HEK293 (cell line): ENCODE results near the gene GNG12.

Experiments
- GLIS2 ChIP-seq: fragments of 450-650 bp; formaldehyde crosslinking; IDR thresholded peaks from 2 replicates; pipeline ENCODE4 v1.5.1; 2016; ENCODE audit warnings: missing biosample characterization, missing genetic modification characterization
- KLF16 ChIP-seq: fragments of 450-650 bp; formaldehyde crosslinking; IDR thresholded peaks from 2 replicates; pipeline ENCODE4 v1.5.1; 2017; ENCODE audit warnings: missing biosample characterization, missing genetic modification characterization
- MEIS1 ChIP-seq: sonication (generic); formaldehyde crosslinking; IDR thresholded peaks from 2 replicates; pipeline ENCODE4 v1.8.1; 2022; ENCODE audit warnings: missing genetic modification reagents, mild to moderate bottlenecking, borderline replicate concordance
- MZF1 ChIP-seq: fragments of 450-650 bp; formaldehyde crosslinking; IDR thresholded peaks from 2 replicates; pipeline ENCODE4 v1.5.1; 2017; ENCODE audit warnings: missing biosample characterization, missing genetic modification characterization, borderline replicate concordance
- ZFHX2 ChIP-seq: fragments of 450-650 bp; formaldehyde crosslinking; conservative IDR thresholded peaks from 2 replicates; pipeline ENCODE4 v1.5.1; 2016; ENCODE audit warnings: missing biosample characterization, missing genetic modification characterization
- ZFP37 ChIP-seq: fragments of 450-650 bp; formaldehyde crosslinking; IDR thresholded peaks from 2 replicates; pipeline ENCODE4 v1.5.1; 2016; ENCODE audit warnings: missing biosample characterization, missing genetic modification characterization
- ZNF10 ChIP-seq: fragments of 450-650 bp; formaldehyde crosslinking; IDR thresholded peaks from 2 replicates; pipeline ENCODE4 v1.5.1; 2017; ENCODE audit warnings: missing biosample characterization, missing genetic modification characterization
- ZNF148 ChIP-seq: fragments of 450-650 bp; formaldehyde crosslinking; IDR thresholded peaks from 2 replicates; pipeline ENCODE4 v1.5.0; 2017; ENCODE audit warnings: missing biosample characterization, missing genetic modification characterization, borderline replicate concordance
- ZNF174 ChIP-seq: fragments of 450-650 bp; formaldehyde crosslinking; IDR thresholded peaks from 2 replicates; pipeline ENCODE4 v1.5.0; 2017; ENCODE audit warnings: missing biosample characterization, mild to moderate bottlenecking, missing genetic modification characterization
- ZNF266 ChIP-seq: fragments of 450-650 bp; formaldehyde crosslinking; IDR thresholded peaks from 2 replicates; pipeline ENCODE4 v1.5.1; 2016; ENCODE audit warnings: missing biosample characterization, missing genetic modification characterization, low read depth
- ZNF302 ChIP-seq: fragments of 450-650 bp; formaldehyde crosslinking; IDR thresholded peaks from 2 replicates; pipeline ENCODE4 v1.5.1; 2016; ENCODE audit warnings: missing biosample characterization, missing genetic modification characterization, low read depth
- ZNF433 ChIP-seq: fragments of 450-650 bp; formaldehyde crosslinking; IDR thresholded peaks from 2 replicates; pipeline ENCODE4 v1.5.1; 2016; ENCODE audit warnings: missing biosample characterization, missing genetic modification characterization, low read depth
- ZNF501 ChIP-seq: fragments of 450-650 bp; formaldehyde crosslinking; IDR thresholded peaks from 2 replicates; pipeline ENCODE4 v1.5.1; 2016; ENCODE audit warnings: missing biosample characterization, missing genetic modification characterization
- ZNF555 ChIP-seq: fragments of 450-650 bp; formaldehyde crosslinking; conservative IDR thresholded peaks from 2 replicates; pipeline ENCODE4 v1.5.1; 2017; ENCODE audit warnings: missing biosample characterization, mild to moderate bottlenecking, missing genetic modification characterization, inconsistent platforms
- ZNF701 ChIP-seq: fragments of 450-650 bp; formaldehyde crosslinking; IDR thresholded peaks from 2 replicates; pipeline ENCODE4 v1.5.1; 2016; ENCODE audit warnings: missing biosample characterization, missing genetic modification characterization
- ZNF792 ChIP-seq: fragments of 450-650 bp; formaldehyde crosslinking; IDR thresholded peaks from 2 replicates; pipeline ENCODE4 v1.5.1; 2016; ENCODE audit warnings: missing biosample characterization, missing genetic modification characterization
- ZNF830 ChIP-seq: fragments of 450-650 bp; IDR thresholded peaks from 2 replicates; pipeline ENCODE4 v1.5.0; 2018; ENCODE audit warnings: missing biosample characterization, missing genetic modification characterization, low read depth, mild to moderate bottlenecking, moderate library complexity
- ZSCAN23 ChIP-seq: fragments of 450-650 bp; formaldehyde crosslinking; IDR thresholded peaks from 2 replicates; pipeline ENCODE4 v1.5.1; 2016; ENCODE audit warnings: missing biosample characterization, missing genetic modification characterization
- ZSCAN4 ChIP-seq: fragments of 450-650 bp; formaldehyde crosslinking; IDR thresholded peaks from 2 replicates; pipeline ENCODE4 v1.5.1; 2017; ENCODE audit warnings: missing biosample characterization, missing genetic modification characterization
- TF ChIP-seq, protein P1 (sequence below): fragments of 450-650 bp; formaldehyde crosslinking; IDR thresholded peaks from 2 replicates; pipeline ENCODE4 v1.5.1; 2017; ENCODE audit warnings: missing biosample characterization, missing genetic modification characterization
- TF ChIP-seq, protein P2 (sequence below): sonication (generic); formaldehyde crosslinking; IDR thresholded peaks from 2 replicates; pipeline ENCODE4 v1.8.1; 2022; ENCODE audit warnings: mild to moderate bottlenecking, moderate library complexity, missing genetic modification reagents
- TF ChIP-seq, protein P3 (sequence below): fragments of 450-650 bp; formaldehyde crosslinking; IDR thresholded peaks from 2 replicates; pipeline ENCODE4 v1.5.1; 2016; ENCODE audit warnings: missing biosample characterization, missing genetic modification characterization
- TF ChIP-seq, protein P4 (sequence below): fragments of 450-650 bp; formaldehyde crosslinking; IDR thresholded peaks from 2 replicates; pipeline ENCODE4 v1.5.1; 2016; ENCODE audit warnings: missing biosample characterization, missing genetic modification characterization

GNG12 gene

DNA sequence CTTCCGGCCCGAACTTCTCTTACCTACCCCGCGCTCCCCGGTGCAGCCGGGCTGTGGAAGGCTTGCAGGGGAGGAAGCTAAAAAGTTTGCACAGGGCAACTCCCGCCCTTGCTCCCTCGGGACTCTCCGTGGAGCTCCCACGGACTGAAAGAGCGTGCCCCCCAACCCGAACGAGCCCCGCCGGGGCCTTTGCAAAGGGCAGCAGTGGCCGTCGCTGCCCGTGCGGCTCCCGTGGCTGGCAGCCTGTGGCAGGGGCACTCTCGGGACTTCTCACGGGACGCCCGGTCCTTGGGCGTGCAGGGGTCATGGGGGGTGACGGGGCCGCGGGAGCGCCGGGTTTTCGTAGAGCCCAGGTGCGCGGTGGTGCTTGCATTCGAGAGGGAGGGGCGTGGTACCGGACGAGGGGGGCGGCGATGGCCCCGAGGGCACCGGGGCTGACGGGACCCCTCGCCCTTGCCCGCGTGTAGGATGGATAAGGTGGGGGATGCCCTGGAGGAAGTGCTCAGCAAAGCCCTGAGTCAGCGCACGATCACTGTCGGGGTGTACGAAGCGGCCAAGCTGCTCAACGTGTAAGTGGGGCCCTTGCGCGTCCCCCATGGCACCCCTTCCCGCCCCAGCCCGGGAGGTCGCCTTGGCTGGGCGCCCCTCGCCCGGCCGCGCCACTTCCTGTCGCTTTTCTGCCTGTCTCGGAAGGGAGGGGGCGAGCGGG, 147.6 kb downstream of the GNG12 start (continued):
- TF ChIP-seq, protein P1, sequence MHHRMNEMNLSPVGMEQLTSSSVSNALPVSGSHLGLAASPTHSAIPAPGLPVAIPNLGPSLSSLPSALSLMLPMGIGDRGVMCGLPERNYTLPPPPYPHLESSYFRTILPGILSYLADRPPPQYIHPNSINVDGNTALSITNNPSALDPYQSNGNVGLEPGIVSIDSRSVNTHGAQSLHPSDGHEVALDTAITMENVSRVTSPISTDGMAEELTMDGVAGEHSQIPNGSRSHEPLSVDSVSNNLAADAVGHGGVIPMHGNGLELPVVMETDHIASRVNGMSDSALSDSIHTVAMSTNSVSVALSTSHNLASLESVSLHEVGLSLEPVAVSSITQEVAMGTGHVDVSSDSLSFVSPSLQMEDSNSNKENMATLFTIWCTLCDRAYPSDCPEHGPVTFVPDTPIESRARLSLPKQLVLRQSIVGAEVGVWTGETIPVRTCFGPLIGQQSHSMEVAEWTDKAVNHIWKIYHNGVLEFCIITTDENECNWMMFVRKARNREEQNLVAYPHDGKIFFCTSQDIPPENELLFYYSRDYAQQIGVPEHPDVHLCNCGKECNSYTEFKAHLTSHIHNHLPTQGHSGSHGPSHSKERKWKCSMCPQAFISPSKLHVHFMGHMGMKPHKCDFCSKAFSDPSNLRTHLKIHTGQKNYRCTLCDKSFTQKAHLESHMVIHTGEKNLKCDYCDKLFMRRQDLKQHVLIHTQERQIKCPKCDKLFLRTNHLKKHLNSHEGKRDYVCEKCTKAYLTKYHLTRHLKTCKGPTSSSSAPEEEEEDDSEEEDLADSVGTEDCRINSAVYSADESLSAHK (tag by site-specific recombination) = no peak
- TF ChIP-seq, protein P2, sequence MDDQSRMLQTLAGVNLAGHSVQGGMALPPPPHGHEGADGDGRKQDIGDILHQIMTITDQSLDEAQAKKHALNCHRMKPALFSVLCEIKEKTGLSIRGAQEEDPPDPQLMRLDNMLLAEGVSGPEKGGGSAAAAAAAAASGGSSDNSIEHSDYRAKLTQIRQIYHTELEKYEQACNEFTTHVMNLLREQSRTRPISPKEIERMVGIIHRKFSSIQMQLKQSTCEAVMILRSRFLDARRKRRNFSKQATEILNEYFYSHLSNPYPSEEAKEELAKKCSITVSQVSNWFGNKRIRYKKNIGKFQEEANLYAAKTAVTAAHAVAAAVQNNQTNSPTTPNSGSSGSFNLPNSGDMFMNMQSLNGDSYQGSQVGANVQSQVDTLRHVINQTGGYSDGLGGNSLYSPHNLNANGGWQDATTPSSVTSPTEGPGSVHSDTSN = peak; percentile 12
- TF ChIP-seq ZNF701 (tag by site-specific recombination) = no peak
- TF ChIP-seq ZNF10 (tag by site-specific recombination) = no peak
- no peak for TF ChIP-seq ZNF302 (tag by site-specific recombination)
- TF ChIP-seq ZNF148 (tag by site-specific recombination) = no peak
- no peak for TF ChIP-seq MEIS1 (CRISPR knock-in tag)
- 0 out of 2 replicates have a peak, but pooled peaks have one; percentile 1 for TF ChIP-seq MZF1
- TF ChIP-seq ZSCAN23 (tag by site-specific recombination) = no peak
- TF ChIP-seq ZNF501 (tag by site-specific recombination) = no peak
- TF ChIP-seq, protein P3, sequence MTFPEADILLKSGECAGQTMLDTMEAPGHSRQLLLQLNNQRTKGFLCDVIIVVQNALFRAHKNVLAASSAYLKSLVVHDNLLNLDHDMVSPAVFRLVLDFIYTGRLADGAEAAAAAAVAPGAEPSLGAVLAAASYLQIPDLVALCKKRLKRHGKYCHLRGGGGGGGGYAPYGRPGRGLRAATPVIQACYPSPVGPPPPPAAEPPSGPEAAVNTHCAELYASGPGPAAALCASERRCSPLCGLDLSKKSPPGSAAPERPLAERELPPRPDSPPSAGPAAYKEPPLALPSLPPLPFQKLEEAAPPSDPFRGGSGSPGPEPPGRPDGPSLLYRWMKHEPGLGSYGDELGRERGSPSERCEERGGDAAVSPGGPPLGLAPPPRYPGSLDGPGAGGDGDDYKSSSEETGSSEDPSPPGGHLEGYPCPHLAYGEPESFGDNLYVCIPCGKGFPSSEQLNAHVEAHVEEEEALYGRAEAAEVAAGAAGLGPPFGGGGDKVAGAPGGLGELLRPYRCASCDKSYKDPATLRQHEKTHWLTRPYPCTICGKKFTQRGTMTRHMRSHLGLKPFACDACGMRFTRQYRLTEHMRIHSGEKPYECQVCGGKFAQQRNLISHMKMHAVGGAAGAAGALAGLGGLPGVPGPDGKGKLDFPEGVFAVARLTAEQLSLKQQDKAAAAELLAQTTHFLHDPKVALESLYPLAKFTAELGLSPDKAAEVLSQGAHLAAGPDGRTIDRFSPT (tag by site-specific recombination) = peak; percentile 78
- TF ChIP-seq, protein P4, sequence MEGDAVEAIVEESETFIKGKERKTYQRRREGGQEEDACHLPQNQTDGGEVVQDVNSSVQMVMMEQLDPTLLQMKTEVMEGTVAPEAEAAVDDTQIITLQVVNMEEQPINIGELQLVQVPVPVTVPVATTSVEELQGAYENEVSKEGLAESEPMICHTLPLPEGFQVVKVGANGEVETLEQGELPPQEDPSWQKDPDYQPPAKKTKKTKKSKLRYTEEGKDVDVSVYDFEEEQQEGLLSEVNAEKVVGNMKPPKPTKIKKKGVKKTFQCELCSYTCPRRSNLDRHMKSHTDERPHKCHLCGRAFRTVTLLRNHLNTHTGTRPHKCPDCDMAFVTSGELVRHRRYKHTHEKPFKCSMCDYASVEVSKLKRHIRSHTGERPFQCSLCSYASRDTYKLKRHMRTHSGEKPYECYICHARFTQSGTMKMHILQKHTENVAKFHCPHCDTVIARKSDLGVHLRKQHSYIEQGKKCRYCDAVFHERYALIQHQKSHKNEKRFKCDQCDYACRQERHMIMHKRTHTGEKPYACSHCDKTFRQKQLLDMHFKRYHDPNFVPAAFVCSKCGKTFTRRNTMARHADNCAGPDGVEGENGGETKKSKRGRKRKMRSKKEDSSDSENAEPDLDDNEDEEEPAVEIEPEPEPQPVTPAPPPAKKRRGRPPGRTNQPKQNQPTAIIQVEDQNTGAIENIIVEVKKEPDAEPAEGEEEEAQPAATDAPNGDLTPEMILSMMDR (tag by site-specific recombination) = 0 out of 2 replicates have a peak, but pooled peaks have one; percentile 3
- no peak for TF ChIP-seq ZNF792
- 0 out of 2 replicates have a peak, but pooled peaks have one; percentile 38 for TF ChIP-seq KLF16
- TF ChIP-seq ZNF174 (tag by site-specific recombination) = no peak
- no peak for TF ChIP-seq ZNF433 (tag by site-specific recombination)
- peak; percentile 99 for TF ChIP-seq GLIS2
- peak; percentile 41; the same call in 1 of the 2 replicates for TF ChIP-seq ZFHX2
- TF ChIP-seq ZNF555 (tag by site-specific recombination) = no peak
- TF ChIP-seq ZNF830 (tag by site-specific recombination) = no peak
- TF ChIP-seq ZFP37 (tag by site-specific recombination) = no peak
- TF ChIP-seq ZNF266 = no peak
- TF ChIP-seq ZSCAN4 (tag by site-specific recombination) = no peak
